Measurements from ENCODE around the gene NRIP1.
"Not testable (repeated sequence)": the region's sequence is repeated elsewhere in the genome, so short reads cannot be mapped to it uniquely, and the experiment has no call there.

DNA sequence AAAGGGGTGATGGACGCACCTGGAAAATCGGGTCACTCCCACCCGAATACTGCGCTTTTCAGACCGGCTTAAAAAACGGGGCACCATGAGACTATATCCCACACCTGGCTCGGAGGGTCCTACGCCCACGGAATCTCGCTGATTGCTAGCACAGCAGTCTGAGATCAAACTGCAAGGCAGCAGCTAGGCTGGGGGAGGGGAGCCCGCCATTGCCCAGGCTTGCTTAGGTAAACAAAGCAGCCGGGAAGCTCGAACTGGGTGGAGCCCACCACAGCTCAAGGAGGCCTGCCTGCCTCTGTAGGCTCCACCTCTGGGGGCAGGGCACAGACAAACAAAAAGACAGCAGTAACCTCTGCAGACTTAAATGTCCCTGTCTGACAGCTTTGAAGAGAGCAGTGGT, 137.5 kb downstream of the NRIP1 start:
- TF ChIP-seq POLR2A (IDR thresholded peaks at IDR 0.05); CTCF (IDR thresholded peaks at IDR 0.05 in 4 of 5, conservative IDR thresholded peaks at IDR 0.05 in 1 of 5): not testable (repeated sequence)

Data from gastrocnemius medialis (tissue), 4 donors.